Right renal cortex interstitium (tissue), 3 donors: Measurements from ENCODE around the gene OR12D2. TPM values are rescaled to one million over a fixed set of nuclear protein-coding genes. Genes with fewer than 3 reads are reported as not detected.

Experiments used
- polyA plus RNA-seq, 3 donors: library from polyadenylated mRNA; unstranded; fragments of 120-200 nt; gene quantifications; one replicate each; pipeline ENCODE4 v1.2.1, GENCODE V29; 2013; ENCODE audit not compliant: insufficient read length in 3 of 3

OR12D2 gene
- polyA plus RNA-seq, 3 donors = not detected

Other genes with a start within 250 kb of the OR12D2 start
- gene OR2J2, start 224.7 kb upstream of the OR12D2 start, polyA plus RNA-seq = not detected
- under 1 TPM; 0.04 to 0.08 (median 0.06) TPM for gene OR14J1, start 93.9 kb upstream of the OR12D2 start, polyA plus RNA-seq
- not detected for gene OR5V1, start 26.8 kb upstream of the OR12D2 start, polyA plus RNA-seq
- gene OR12D3, start 20.3 kb upstream of the OR12D2 start, polyA plus RNA-seq = not detected
- not detected for gene OR12D1, start 19.3 kb downstream of the OR12D2 start, polyA plus RNA-seq
- not detected for gene OR10C1, start 43.7 kb downstream of the OR12D2 start, polyA plus RNA-seq
- gene OR11A1, start 61.4 kb downstream of the OR12D2 start, polyA plus RNA-seq = not detected
- not detected for gene OR2H1, start 61.5 kb downstream of the OR12D2 start, polyA plus RNA-seq
- not detected for gene MAS1L, start 92.3 kb downstream of the OR12D2 start, polyA plus RNA-seq
- 1 to 10 TPM in 2 of 3 donors, under 1 TPM in 1; 0.75 to 2.3 (median 1.2) TPM for gene UBD, start 164.1 kb downstream of the OR12D2 start, polyA plus RNA-seq
- under 1 TPM in 2 of 3 donors, not detected in 1; 0.07 to 0.18 TPM for gene OR2H2, start 189.5 kb downstream of the OR12D2 start, polyA plus RNA-seq
- 10 to 100 TPM; 35.7 to 49.9 (median 42.7) TPM for gene GABBR1, start 237.6 kb downstream of the OR12D2 start, polyA plus RNA-seq